ENCODE measurements around the gene NTN4. TPM values are rescaled to one million over a fixed set of nuclear protein-coding genes. Genes with fewer than 3 reads are reported as not detected.
A peak's percentile ranks its signal among the peaks of the same experiment; 100 is the strongest.
"Not testable (repeated sequence)": the region's sequence is repeated elsewhere in the genome, so short reads cannot be mapped to it uniquely, and the experiment has no call there.

The NTN4 gene
- total RNA-seq, 1 donor from 2014 or later: 5.5 TPM

DNA sequence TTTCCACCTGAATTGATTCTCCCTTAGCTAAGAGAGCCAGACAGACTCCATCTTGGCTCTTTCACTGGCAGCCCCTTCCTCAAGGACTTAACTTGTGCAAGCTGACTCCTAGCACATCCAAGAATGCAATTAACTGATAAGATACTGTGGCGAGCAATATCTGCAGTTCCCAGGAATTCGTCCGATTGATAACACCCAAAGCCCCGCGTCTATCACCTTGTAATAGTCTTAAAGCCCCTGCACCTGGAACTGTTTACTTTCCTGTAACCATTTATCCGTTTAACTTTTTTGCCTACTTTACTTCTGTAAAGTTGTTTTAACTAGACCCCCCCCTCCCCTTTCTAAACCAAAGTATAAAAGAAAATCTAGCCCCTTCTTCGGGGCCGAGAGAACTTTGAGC is 44.5 kb downstream of the NTN4 start:
- ATAC-seq: not testable (repeated sequence)

DNA sequence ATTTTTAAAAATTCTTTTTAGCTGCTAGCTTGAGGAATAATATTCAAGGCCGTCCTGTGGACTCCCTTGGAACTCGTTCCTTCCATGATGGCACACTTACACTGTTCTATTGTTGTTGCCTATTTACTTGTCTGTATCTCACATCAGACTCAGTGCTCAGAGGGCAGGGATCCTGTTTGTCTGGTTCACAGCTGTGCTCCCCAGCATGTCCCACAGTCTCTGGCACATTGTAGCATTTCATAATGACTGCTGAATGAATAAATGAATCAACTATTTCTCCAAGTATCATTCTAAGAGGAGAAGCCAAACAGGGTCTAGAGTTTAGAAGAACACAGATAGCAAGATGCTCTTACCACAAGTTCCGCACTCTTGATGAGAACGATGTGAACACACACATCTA is 48.0 kb downstream of the NTN4 start:
- ATAC-seq: peak; percentile 62

DNA sequence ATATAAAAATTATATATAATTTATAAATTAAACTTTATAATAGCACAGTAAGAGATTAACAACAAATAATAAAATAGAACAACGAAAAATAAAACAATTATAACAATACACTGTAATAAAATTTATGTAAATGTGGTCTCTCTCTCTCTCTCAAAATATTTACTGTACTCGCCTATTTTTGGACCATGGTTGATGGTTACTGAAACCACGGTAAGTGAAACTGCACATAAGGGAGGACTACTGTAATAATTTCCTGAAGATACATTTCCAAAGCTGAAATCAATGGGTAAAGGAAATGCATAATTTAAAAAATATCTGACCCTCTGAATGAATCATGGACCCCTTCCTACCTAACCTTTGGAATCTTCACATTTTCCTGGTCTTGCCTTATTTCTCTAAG is 48.9 kb downstream of the NTN4 start:
- ATAC-seq: no peak

DNA sequence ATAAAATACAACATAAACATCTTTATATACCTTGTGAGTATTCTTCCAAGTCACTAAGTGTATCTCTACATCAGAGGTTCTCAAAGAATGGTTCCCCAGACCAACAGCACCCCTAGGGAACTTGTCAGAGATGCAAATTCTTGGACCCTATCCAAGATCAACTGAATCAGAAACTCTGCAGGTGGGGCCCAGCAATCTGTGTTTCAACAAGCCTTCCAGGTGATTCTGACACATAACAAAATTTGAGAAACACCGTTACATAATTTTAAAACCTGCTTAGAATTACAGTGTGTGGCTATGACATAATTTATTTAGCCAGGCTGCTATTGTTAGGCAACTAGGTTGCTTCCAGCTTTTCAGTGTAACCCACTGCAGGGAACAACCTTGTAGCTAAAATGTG is 49.8 kb downstream of the NTN4 start:
- peak; percentile 47 for ATAC-seq

DNA sequence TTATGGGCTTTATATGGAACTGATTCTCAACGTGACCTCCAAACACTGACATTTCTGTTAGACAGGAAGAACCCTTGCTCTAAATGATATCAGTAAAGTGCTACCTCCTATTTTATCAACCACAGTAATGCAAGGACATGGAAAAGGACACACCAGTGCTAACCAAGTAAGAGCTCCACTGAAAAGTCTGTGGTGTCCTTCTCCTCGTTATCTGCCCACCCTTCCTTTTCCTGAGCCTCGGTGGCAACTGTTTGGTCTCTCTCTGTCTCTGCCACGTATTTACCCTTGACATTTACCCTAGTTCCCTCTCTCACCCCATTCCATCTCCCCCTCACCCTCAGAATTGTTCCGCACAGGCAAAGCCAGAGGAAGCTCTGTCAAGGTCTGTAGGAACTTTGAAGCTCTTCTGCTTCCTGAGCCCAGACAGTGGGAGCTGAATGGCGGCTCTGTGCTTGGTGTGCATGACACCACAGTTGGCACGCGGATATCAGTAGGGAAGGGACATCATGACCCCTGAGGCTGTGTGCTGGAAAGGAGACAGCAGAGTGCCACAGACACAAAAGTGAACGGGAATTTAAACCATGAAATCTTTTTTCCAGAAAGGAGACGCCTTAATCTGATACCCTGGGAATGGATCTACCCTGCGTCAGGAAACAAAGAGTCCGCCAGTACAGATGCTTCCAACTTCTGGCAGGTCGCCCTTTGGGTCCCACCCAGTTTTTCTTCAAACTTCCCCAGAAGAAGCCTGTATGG is 50.8 kb downstream of the NTN4 start:
- ATAC-seq: no peak

DNA sequence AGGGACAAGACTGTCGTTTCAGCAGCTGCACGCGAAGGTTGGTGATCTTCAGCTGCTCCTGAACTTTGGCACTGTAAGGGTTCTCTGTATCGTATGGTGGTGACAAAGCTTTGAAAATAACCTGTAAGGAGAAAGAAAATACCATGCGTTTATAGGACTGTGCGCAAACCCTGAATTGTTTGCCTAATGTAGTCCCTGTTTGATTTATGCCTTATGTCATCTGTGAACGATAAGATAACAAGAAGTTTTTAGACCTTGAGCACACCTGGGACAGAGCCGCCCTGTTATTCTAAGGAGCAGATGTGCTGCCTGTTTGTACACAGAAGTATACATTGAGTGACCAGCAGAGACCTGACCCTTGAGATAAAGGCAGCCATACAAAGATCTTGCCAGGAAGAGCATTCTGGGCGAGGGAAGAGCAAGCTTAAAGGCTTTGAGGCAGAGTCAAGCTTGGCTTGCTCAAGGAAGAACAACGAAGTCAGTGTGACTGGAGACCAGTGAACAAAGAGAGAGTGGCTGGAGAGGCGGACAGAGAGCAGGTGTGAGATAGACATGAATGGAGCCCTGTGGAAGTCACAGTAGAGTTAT is 52.4 kb downstream of the NTN4 start:
- ATAC-seq: no peak

DNA sequence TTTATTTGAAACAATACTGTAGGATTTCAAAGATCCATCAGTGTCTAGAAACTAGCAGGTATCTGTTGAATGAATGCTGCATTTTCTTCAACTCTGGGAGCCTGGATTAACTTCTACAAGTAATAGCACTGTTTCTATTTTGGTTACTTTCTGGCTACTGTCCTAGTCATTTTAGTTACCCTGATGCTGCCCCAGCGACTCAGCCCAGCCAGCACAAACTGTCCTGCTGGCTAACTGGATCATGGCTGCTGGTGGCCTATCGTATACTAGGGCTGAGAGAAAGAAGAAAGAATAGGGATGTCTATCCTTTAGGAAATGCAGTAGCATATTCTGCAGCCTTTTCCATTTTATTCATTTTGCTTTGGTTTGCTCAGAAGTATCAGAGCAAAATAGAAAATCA is 53.9 kb downstream of the NTN4 start:
- ATAC-seq: no peak

DNA sequence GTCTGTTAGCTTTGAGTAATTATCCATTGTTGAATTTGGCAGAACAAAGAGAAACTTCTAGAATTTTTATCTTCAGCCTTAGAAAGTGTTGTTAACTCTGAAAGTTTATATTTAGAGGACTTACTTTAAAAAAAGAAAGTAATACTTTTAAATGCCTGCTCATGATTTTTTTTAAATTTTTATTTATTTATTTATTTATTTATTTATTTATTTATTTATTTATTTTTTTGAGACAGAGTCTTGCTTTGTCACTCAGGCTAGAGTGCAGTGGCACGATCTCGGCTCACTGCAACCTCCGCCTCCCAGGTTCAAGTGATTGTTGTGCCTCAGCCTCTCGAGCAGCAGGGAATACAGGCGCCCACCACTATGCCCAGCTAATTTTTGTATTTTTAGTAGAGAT is 54.8 kb downstream of the NTN4 start:
- not testable (repeated sequence) for ATAC-seq

DNA sequence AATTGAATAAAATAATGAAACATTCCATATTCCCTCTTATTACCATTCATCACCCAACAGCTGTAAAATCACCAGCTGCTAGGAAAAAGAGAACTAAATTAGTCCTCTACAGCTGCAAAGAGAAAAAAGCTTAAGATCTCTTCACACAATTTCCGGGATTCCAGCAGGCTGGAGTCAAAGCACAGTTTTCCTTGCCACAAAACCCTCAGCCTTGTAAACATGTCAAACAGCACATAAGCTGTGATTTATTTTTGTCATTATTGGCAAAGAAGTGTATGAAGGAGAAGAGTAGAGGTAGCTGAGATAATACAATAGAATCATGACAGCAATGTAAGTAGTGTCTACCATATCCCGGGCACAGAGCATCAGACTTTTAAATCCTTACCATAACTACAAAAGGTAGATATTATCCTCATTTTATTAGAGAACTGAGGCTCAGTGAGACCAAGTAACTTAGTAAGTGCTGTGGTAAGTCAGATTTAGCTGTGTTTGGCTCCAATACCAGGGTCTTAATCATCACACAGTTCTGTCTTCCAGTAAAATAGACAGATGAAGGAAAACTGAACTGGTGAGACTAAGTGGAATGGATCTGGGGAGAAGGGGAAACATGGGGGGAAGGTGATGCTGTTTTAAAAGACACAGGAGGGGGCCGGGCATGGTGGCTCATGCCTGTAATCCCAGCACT is 57.3 kb downstream of the NTN4 start:
- ATAC-seq: no peak

DNA sequence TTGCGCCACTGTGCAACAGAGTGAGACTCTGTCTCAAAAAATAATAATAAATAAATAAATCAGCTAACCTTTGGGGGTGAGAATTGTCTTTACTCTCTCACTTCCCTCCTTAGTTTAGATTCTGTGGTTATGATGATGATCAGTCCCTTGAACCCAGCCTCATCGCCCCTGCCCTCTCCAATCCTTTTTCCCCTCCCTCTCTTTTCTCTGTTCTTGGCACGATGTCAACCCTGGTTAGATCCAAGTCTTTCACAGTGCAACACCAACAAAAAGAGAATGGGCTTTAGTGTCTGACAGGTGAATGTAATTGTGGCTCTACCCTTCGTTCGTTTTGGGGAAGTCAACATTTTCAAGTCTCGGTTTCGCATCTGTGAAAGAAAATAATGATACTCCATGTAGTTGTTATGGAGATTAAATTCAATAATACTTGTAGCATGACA is 59.0 kb downstream of the NTN4 start:
- no peak for ATAC-seq

DNA sequence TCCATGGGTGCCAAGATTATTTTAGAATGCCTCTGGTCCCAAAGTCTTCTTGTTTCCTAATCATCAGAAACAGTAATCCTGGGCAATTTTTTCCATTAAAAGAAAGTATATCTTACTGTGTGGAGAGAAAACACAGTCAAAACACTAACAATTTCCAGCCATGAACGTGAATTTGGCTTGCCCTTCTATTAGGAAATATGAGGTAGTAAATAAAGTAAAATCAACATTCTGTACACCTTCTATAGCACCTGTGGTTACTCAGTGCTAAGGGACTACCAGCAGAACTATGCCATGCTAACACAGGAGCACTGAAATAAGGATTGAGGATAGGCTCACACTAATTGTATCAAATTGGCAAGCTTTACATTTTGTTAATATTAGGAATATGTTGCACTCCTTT is 60.1 kb downstream of the NTN4 start:
- ATAC-seq: no peak

DNA sequence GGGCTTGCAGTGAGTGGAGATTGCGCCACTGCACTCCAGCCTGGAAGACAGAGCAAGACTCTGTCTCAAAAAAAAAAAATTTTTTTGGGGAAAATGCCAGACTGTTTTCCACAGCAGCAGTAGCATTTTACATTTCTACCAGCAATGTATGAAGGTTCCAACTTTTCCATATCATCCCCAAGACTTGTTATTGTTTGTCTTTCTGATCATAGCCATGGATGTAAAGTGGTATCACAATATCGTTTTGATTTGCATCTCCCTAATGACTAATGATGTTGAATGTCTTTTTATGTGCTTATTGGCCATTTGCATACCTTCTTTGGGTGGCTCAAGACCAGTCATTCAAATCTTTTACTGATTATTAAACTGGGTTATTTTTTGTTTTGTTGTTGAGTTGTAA is 63.7 kb downstream of the NTN4 start:
- ATAC-seq: no peak

DNA sequence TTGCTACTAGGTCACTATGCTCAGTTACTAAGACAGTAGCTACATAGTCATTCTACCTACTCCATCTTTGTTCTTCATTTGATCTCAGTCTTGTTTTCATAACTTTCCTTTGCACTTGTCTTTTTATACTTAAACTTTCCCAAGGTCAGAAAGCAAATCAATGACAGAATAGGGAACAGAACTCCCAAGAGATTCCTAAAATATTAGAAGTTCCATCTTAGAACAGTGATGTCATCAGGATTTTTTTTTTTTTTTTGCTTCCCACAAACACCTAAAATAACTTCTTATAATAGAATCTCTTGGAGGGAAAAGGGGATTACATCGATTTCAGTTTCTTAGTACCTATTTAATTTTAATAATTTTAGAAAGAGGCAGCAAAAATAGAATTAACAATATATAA is 65.8 kb downstream of the NTN4 start:
- ATAC-seq: no peak

DNA sequence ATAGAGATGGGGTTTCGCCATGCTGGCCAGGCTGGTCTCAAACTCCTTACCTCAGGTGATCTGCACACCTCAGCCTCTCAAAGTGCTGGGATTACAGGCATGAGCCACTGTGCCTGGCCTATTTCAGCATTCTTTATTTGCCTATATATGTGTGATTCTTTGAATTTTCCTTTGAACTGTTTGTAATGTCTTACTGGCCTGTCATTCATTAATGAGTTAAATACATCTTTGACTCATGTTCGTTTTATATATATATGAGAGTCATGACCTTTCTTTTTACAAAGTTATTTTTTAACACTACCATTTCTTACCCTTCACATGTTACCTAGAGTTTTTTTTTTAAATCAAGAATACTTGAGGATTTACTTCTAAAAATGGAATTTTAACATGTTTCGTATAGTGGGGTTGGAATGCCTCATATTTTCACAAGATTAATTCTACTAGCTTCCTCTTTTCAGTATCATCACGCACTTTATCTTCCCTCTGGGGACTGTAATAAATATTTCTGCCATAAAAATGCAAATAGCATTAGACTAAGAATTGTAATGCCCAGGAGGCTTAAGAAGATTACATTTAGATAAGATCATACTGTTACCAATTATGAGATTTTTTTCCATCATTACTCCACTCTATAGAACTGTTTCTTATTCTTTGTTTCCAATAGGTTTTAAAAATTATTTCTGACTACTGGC is 66.7 kb downstream of the NTN4 start:
- no peak for ATAC-seq

DNA sequence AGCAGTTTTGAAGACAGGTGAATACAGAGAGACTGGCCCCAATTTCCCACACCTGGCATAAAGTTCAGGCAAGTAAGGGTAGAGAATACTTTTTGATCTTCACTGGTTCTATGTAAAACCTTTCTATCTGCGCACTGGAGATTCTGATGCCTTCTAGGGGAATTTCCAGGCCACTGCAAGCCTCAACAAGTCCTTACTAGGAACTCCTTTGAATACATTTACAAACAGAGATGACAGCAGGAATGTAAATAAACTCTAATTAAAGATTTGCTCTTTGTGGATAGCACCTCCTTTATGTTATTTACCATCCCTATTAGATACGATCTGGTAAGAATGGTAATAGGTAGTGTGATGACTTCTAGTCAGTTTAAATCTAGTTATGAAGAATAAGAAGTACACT is 69.2 kb downstream of the NTN4 start:
- ATAC-seq: peak; percentile 57

DNA sequence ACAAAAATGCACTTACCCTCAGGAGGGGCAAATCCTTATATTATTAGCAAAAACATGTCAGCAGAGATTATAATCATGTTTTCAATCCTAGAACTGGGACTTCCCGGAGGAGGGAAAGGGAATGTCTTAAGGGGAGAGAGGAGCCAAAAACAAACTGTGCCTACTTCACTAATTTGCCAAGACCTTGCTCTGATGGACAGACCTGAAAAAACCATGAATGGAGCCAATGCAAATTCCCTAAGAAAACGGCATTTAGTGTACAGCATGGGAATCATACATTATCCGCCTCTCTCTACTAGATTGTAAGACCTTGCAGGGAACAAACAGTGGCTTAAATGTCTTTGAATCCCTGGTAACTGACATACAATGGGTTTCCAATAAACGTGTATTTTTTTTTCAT is 70.4 kb downstream of the NTN4 start:
- ATAC-seq: no peak

DNA sequence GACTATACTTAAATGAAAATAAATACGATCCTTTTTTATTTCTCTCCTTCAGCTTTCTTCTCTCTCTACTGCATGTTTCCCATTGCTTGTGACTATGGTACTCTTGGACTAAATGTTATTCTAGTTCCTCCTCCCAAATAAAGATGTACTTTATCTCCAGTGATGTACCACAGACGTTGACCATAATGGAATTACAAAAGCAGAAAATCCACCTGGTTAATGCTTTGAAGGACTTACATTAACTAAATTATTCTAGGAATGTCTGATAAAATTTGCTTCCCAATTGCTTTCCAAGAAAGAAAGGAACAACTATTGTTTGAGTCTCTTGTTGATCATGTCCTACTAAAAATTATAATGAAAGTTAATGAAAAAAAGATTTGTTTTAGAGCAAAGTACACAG is 71.8 kb downstream of the NTN4 start:
- ATAC-seq: no peak

DNA sequence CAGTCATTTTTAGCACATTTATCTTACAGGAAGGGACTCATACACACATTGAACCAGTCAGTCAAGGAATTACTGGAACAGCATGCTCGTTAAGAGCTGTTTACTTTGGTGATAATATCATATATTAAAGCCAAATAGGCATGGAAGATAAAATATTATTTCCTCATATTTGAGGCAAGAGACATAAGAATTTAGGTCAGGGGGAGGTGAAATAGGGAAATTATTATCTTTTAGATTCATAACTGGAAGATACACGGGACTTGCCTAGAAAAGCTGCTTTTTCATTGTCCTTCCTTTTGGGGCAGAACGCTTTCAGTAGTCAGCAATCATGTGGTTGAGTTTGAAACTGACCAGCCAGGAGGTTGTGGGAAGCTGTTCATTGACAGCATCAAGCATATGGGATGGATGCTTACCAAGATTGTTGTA is 72.5 kb downstream of the NTN4 start:
- ATAC-seq: no peak

DNA sequence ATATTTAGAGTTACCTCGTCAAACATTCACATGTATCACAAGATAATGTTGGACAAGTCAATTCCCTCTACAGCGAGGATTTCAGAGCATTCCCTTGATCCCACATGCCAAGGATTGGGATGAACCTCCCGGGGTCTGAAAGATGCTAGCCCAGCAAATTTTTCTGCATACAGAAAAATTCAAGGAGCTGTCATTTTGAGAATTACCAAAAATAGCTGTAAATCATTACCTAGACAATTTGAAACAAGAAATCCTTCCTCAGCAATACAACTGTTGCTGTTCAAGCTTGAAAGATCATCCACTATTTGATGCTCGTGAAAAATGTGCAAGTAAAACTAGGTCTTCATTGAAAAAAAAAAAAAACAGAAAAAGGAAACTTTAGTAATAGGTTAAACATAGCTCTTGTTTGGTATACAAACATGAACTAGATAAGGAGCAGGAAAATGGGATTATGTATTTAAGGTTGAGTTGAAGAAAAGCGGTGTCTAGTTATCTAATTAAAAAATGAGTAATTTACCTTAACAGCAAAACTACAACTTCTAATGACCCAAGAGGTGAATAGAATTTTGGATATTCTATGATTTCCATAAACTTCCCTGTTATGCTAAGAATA is 73.1 kb downstream of the NTN4 start:
- ATAC-seq: no peak

DNA sequence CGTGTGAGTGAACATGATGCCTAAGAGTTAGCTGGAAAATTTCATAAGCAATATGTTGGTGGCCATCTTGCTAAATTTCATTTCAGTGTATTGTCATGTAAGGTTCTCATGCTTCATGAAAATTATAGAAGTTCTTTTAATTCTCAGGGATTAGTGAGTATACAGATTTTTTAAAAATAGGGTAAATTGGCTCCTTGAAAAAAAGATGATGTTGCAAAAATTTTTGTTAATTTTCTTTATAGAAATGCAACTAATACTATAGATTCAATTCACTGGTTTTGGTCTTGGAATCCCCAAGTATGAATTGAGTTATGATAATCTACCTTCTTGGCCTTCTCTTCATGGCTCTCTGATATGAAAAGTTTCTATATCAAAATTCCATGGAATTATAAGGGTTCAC is 75.4 kb downstream of the NTN4 start:
- ATAC-seq: no peak

DNA sequence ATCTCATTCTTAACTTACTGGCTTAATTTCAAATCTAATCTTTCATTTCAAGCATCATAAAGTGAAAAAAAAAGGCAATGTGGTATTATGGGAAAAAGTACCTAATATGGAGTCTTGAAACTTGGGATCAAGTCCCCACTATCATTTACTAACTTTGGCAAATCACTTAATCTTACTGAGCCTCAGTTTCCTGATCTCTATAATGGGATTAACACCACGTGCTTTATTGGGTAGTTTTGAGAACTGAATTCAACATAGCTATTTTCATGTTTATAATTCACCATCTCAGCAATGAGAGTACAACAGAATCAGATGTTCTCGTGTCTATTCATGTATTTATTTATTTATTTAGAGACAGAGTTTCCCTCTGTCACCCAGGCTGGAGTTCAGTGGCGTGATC is 78.3 kb downstream of the NTN4 start:
- no peak for ATAC-seq

DNA sequence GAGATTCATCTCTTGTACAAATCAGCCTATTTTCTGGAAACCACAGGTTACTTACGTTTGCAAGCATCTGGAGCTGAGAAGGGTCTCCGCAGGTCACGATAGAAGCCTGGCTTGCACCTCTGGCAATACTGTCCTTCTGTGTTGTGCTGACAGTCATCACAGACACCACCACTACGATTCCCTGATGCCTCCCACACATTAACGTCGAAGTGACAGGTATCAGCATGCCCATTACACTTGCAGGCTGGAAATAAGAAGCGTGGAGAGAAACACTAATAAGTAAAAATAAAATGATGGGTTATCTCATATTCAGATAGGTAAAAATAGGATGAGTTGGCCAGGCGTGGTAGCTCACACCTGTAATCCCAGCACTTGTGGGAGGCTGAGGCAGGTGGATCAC is 80.2 kb downstream of the NTN4 start:
- ATAC-seq: no peak

DNA sequence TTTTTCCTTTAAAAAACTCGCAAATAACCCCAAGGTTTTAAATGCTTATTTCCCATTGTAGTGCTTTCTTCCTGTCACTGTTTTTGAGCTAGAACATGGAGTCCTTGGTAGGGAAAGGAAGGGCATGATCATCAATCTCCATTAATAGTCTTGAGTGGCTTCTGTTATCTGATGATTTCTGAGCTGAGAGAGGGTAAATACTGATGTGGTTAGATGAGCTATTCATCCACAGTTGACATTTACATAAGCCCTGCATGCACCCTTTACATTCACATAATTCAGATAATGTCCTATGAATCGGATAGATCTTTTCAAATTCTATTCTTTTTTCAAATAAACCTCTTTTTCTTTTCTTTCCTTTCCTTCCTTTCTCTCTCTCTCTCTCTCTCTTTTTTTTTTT is 81.4 kb downstream of the NTN4 start:
- no peak for ATAC-seq

Data from esophagus mucosa (tissue), 1 donor.